NB4 (cell line): ENCODE results near the gene UCN2.
A peak's percentile ranks its signal among the peaks of the same experiment; 100 is the strongest.

Experiments used
- POLR2A ChIP-seq: IDR thresholded peaks from 2 replicates; pipeline ENCODE4 v1.6.1; 2011; ENCODE audit warnings: mild to moderate bottlenecking; ENCODE audit not compliant: insufficient read length; ENCODE audit errors: extremely low read depth
- TF ChIP-seq, protein P1 (sequence below): IDR thresholded peaks from one replicate; pipeline ENCODE4 v1.5.1; 2012; ENCODE audit warnings: low read depth, low read length
- TF ChIP-seq, protein P2 (sequence below): IDR thresholded peaks from 2 replicates; pipeline ENCODE4 v1.6.1; 2011; ENCODE audit warnings: low read depth, low read length

DNA sequence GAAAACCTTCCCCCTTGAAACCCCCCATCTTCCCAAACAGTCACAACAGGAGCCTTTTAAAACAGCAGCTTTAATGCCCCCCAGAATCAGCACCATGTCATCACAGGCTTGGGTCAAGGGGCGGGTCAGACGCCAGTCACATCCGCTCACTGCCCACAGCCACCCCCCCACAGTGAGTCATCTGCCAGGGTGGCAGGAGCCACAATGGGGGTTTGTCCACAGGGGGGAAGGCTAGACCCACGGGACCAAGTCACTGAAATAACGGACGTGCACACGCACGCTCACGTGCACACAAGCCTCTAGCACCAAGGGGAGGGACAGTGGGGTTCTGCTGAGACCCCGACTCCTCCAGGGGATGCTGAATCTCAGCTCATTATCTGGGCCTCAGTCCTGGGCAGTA, 441 bp upstream of the UCN2 start:
- TF ChIP-seq POLR2A, result no peak
- TF ChIP-seq, protein P1, sequence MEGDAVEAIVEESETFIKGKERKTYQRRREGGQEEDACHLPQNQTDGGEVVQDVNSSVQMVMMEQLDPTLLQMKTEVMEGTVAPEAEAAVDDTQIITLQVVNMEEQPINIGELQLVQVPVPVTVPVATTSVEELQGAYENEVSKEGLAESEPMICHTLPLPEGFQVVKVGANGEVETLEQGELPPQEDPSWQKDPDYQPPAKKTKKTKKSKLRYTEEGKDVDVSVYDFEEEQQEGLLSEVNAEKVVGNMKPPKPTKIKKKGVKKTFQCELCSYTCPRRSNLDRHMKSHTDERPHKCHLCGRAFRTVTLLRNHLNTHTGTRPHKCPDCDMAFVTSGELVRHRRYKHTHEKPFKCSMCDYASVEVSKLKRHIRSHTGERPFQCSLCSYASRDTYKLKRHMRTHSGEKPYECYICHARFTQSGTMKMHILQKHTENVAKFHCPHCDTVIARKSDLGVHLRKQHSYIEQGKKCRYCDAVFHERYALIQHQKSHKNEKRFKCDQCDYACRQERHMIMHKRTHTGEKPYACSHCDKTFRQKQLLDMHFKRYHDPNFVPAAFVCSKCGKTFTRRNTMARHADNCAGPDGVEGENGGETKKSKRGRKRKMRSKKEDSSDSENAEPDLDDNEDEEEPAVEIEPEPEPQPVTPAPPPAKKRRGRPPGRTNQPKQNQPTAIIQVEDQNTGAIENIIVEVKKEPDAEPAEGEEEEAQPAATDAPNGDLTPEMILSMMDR, result no peak
- TF ChIP-seq, protein P2, sequence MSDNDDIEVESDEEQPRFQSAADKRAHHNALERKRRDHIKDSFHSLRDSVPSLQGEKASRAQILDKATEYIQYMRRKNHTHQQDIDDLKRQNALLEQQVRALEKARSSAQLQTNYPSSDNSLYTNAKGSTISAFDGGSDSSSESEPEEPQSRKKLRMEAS, result peak; percentile 90
